Vagina (tissue), 2 donors: ENCODE results near the gene F8. TPM values are rescaled to one million over a fixed set of nuclear protein-coding genes. Genes with fewer than 3 reads are reported as not detected.
"Not testable (repeated sequence)": the region's sequence is repeated elsewhere in the genome, so short reads cannot be mapped to it uniquely, and the experiment has no call there.

Experiments used
- DNase-seq, 2 donors: peaks; one replicate each; pipeline ENCODE4 v3.0.0-alpha.2; 2017; ENCODE audit errors: extremely low spot score in 2 of 2
- H3K27ac ChIP-seq: fragments of 200-600 bp; sonication (generic); one replicate; pipeline ENCODE4 v1.5.1; 2019
- H3K27me3 ChIP-seq: fragments of 200-600 bp; sonication (generic); one replicate; pipeline ENCODE4 v1.5.1; 2019
- H3K36me3 ChIP-seq, 2 donors: fragments of 200-600 bp; sonication (generic); one replicate each; pipeline ENCODE4 v1.5.1; 2017 to 2019
- H3K4me1 ChIP-seq: fragments of 200-600 bp; sonication (generic); one replicate; pipeline ENCODE4 v1.5.1; 2019
- H3K4me3 ChIP-seq, 2 donors: fragments of 200-600 bp; sonication (generic); 1 replicate in 1 of 2; 2 replicates in 1 of 2; pipeline ENCODE4 v1.5.1; 2016 to 2019
- H3K9me3 ChIP-seq: fragments of 200-600 bp; sonication (generic); one replicate; pipeline ENCODE4 v1.5.1; 2019
- POLR2A ChIP-seq, 2 donors: fragments of 450-650 bp; IDR thresholded peaks; one replicate each; pipeline ENCODE4 v1.6.1; 2017; ENCODE audit warnings: antibody characterized with exemption in 2 of 2, mild to moderate bottlenecking in 2 of 2, moderate library complexity in 2 of 2
- POLR2AphosphoS5 ChIP-seq, 2 donors: sonication (generic); formaldehyde crosslinking; IDR thresholded peaks; one replicate each; pipeline ENCODE4 v1.9.0; 2017; ENCODE audit warnings: antibody characterized with exemption in 2 of 2, mild to moderate bottlenecking in 2 of 2, low read depth in 1 of 2; ENCODE audit not compliant: insufficient read depth in 1 of 2
- intact Hi-C: fragments of 100-400 bp; cut with DNase I; formaldehyde crosslinking; loops from one replicate; pipeline ENCODE4 v1.15.1; 2023
- total RNA-seq: library from RNA; depleted of rRNA; stranded (reverse); fragments of >200 nt; gene quantifications from one replicate; pipeline ENCODE4 v1.2.3, GENCODE V29; 2016
- TF ChIP-seq, protein P1 (sequence below), 3 experiments: fragments of 450-650 bp in 2 of 3; fragments of 200-600 bp in 1 of 3; sonication (generic) in 1 of 3; IDR thresholded peaks; one replicate each; pipeline ENCODE4 v1.5.1; 2017 to 2019; ENCODE audit warnings: antibody characterized with exemption in 3 of 3, mild to moderate bottlenecking in 2 of 3, moderate library complexity in 2 of 3

F8 gene
- total RNA-seq, 1 donor from 2014 or later, result 5.4 TPM

DNA sequence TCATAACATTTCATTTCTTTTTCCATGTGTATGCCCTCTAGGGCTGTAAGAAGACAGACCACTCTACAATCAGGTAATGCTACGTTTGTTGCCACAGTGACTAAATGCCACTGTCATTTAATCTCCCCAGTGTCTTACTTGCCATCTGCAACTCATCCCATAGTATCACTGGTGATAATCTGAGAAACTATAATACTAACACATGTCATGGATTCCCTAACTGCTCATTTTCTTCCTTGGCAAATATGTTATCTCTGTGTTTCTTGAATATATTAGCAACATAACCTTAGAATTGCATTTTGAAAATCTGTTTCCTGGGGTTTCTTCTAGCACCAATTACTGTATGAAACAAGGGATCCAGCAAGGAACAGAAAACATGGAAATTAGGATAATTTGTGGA lies 130.2 kb downstream of the F8 start:
- no peaks in the 10 kb centered on the region for H3K36me3 ChIP-seq
- no peak for TF ChIP-seq POLR2A (IDR thresholded peaks at IDR 0.05)
- no peak for TF ChIP-seq POLR2AphosphoS5 (IDR thresholded peaks at IDR 0.05; ENCODE audit: insufficient read depth in 1 of 2, low read depth in 1 of 2)
- TF ChIP-seq, protein P1, sequence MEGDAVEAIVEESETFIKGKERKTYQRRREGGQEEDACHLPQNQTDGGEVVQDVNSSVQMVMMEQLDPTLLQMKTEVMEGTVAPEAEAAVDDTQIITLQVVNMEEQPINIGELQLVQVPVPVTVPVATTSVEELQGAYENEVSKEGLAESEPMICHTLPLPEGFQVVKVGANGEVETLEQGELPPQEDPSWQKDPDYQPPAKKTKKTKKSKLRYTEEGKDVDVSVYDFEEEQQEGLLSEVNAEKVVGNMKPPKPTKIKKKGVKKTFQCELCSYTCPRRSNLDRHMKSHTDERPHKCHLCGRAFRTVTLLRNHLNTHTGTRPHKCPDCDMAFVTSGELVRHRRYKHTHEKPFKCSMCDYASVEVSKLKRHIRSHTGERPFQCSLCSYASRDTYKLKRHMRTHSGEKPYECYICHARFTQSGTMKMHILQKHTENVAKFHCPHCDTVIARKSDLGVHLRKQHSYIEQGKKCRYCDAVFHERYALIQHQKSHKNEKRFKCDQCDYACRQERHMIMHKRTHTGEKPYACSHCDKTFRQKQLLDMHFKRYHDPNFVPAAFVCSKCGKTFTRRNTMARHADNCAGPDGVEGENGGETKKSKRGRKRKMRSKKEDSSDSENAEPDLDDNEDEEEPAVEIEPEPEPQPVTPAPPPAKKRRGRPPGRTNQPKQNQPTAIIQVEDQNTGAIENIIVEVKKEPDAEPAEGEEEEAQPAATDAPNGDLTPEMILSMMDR (IDR thresholded peaks at IDR 0.05), result no peak
- H3K4me3 ChIP-seq, result no peak overlapping the region
- DNase-seq, result no peak
- H3K27ac ChIP-seq, result no peak overlapping the region
- H3K27me3 ChIP-seq, result no peaks in the 10 kb centered on the region
- no peaks in the 10 kb centered on the region for H3K9me3 ChIP-seq
- intact Hi-C loops, result no loop called here
- no peaks in the 10 kb centered on the region for H3K4me1 ChIP-seq

DNA sequence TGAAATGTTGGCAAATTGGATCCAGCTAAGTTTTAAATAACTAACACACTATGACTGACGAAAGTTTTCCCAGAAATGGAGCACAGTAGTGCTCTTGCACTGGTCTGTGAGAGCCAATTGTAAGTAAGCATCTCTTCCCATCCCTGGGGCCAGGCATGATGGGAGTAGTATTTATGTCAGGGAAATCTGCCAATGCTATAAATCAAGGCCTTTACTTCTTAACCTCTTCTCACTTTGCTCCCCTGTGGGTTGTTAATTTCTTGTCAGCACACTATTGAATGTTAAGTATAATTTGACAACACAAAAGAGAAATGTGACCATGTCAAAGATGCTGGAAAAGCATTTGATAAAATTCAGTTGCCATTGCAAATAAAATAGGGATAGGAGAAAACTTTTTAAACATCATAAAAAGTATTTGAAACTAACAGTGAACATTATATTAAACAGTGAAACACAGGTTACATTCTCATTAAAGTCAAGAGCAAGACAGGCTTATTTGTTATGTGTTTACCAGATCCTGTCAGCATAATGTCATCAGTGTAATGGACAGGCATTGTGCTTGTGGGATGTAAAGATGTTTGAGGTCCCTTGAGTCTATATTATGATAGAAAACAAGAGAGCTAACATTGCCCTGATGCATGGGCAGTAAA lies 131.4 kb downstream of the F8 start:
- no peaks in the 10 kb centered on the region for H3K4me1 ChIP-seq
- TF ChIP-seq, protein P1 (IDR thresholded peaks at IDR 0.05), result no peak
- no peak for TF ChIP-seq POLR2A (IDR thresholded peaks at IDR 0.05)
- TF ChIP-seq POLR2AphosphoS5 (IDR thresholded peaks at IDR 0.05; ENCODE audit: insufficient read depth in 1 of 2, low read depth in 1 of 2), result no peak
- H3K27ac ChIP-seq, result no peak overlapping the region
- no peaks in the 10 kb centered on the region for H3K36me3 ChIP-seq
- H3K27me3 ChIP-seq, result no peaks in the 10 kb centered on the region
- H3K9me3 ChIP-seq, result no peaks in the 10 kb centered on the region
- intact Hi-C loops, result no loop called here
- H3K4me3 ChIP-seq, result no peak overlapping the region
- no peak for DNase-seq

DNA sequence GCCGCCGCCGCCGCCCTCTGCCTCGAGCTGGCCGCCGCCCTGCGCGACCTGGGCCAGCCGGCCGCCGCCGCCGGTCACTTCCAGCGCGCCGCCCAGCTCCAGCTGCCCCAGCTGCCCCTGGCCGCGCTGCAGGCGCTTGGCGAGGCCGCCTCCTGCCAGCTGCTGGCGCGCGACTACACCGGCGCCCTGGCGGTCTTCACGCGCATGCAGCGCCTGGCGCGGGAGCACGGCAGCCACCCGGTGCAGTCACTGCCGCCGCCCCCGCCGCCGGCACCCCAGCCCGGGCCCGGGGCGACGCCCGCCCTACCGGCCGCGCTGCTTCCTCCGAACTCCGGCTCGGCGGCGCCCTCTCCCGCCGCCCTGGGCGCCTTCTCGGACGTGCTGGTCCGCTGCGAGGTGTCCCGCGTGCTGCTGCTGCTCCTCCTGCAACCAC lies 135.7 kb downstream of the F8 start:
- DNase-seq, H3K4me1 ChIP-seq, H3K27ac ChIP-seq, H3K4me3 ChIP-seq, H3K9me3 ChIP-seq, H3K36me3 ChIP-seq, H3K27me3 ChIP-seq, intact Hi-C loops: not testable (repeated sequence)

DNA sequence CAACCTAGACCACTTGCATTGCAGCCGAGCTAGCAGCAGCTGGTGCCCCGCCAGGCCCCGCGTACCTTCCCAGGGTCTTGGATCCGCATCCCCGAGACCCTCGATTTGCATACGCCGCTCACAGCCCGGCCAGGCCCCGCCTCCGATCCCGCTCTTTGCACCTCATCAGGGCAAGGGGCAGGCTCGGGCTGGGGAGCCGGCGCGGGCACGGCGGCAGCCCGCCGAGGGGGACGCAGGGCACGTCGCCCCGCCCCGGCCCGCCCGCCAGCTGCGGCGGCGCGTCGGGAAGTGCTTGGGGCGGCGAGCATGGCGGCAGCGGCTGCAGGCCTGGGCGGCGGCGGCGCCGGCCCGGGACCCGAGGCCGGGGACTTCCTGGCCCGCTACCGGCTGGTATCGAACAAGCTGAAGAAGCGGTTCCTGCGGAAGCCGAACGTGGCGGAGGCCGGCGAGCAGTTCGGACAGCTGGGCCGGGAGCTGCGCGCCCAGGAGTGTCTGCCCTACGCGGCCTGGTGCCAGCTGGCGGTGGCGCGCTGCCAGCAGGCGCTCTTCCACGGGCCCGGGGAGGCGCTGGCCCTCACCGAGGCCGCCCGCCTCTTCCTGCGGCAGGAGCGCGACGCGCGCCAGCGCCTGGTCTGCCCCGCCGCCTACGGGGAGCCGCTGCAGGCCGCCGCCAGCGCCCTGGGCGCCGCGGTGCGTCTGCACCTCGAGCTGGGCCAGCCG lies 136.3 kb downstream of the F8 start, which contains the start of gene F8A1:
Gene F8A1, plus strand, starts transcription at position 287 of the 720 bp plus-strand sequence. Its CDS starts 20 bp downstream, at position 307.
- H3K4me1 ChIP-seq, H3K36me3 ChIP-seq, H3K9me3 ChIP-seq, DNase-seq, intact Hi-C loops, H3K27ac ChIP-seq, H3K27me3 ChIP-seq: not testable (repeated sequence)
- peak within 1 kb of the TSS in 1 of 2 donors; percentile 30 for H3K4me3 ChIP-seq

DNA sequence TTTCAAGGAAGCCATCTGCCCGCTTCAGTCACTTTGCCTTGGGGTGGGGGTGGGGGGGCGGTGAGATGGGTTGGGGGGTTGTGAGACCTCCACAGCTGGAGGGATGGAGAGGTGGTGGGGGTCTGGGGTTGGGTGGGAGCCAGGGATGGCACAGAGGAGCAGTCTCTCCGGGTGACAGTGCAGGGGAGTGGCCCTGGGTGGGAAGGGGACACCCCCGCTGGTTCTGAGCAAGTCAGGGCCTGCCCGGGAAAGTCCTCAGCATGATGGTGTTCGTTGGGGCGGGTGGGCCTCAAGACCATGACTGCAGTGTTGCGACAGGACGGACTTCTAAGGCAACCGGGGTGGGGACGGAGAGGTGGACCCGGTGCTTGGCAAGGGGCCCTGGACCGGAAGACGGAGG lies 137.0 kb downstream of the F8 start:
- not testable (repeated sequence) for H3K4me3 ChIP-seq

DNA sequence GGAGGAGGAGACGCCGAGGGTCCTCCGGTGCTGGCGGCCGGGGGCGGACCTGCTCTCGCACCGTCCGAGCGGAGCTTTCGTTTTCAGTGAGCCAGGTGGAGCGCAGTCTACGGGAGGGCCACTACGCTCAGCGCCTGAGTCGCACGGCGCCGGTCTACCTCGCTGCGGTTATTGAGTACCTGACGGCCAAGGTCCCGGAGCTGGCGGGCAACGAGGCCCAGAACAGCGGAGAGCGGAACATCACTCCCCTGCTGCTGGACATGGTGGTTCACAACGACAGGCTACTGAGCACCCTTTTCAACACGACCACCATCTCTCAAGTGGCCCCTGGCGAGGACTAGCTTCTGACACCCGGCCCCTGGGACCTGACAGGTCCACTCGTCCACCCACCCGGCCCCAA lies 137.5 kb downstream of the F8 start:
- DNase-seq, H3K27me3 ChIP-seq, H3K27ac ChIP-seq, H3K9me3 ChIP-seq, H3K36me3 ChIP-seq, H3K4me1 ChIP-seq, intact Hi-C loops, H3K4me3 ChIP-seq: not testable (repeated sequence)

More for the DNA sequence above, 137.0 kb downstream of the F8 start:
- DNase-seq, H3K4me1 ChIP-seq, H3K27ac ChIP-seq, H3K36me3 ChIP-seq, intact Hi-C loops, H3K27me3 ChIP-seq, H3K9me3 ChIP-seq: not testable (repeated sequence)

DNA sequence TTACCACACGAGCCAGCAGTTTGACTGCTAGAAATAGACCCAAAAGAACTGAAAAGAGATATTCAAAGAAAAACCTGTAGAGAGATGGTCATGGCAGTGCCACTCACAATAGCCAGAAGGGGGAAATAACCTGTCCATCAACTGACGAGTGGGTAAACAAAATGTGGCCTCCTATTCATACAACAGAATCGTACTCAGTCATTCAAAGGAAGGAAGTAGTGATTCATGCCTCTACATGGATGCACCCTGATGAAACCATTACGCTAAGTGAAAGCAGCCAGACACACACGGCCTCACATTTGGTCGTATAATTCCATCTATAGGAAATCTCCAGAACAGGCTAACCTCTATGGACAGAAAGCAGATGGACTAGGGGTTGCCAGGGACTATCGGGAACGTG lies 138.5 kb downstream of the F8 start:
- H3K27me3 ChIP-seq, H3K27ac ChIP-seq, DNase-seq, H3K9me3 ChIP-seq, H3K4me1 ChIP-seq, intact Hi-C loops, H3K36me3 ChIP-seq, H3K4me3 ChIP-seq: not testable (repeated sequence)
